ENCODE measurements around the gene CRYBG1. TPM values are rescaled to one million over a fixed set of nuclear protein-coding genes. Genes with fewer than 3 reads are reported as not detected.

CRYBG1 gene
- total RNA-seq, 1 experiment from 2014 or later: 2.9 TPM

GRCh38 chr6:106572436-106572835, 211.9 kb downstream of the CRYBG1 start:
- H3K9me3 ChIP-seq (ENCODE audit: low read depth, low read length, poor library complexity, severe bottlenecking): no peaks in the 10 kb centered on the region
- DNase-seq (ENCODE audit: low spot score): no peak
- H3K27me3 ChIP-seq (replicated peaks; ENCODE audit: insufficient read depth, low read depth, low read length, poor library complexity): no peaks in the 10 kb centered on the region
- H3K4me3 ChIP-seq (ENCODE audit: low read depth, low read length, poor library complexity, severe bottlenecking): no peak overlapping the region
- BruUV-seq (replicated peaks): no TSS peak
- no peaks in the 10 kb centered on the region for H3K4me1 ChIP-seq (ENCODE audit: insufficient read depth, low read length, poor library complexity, severe bottlenecking)
- ChIA-PET POLR2A (ENCODE audit: low non-redundant PET) (no interaction called here), CTCF (no interaction called here)
- no peak for TF ChIP-seq CTCF (conservative IDR thresholded peaks at IDR 0.05; ENCODE audit: low read depth, low read length)
- no peaks in the 10 kb centered on the region for H3K36me3 ChIP-seq (ENCODE audit: insufficient read depth, low read length, poor library complexity, severe bottlenecking)
- no peak overlapping the region for H3K27ac ChIP-seq (ENCODE audit: low read depth, low read length, poor library complexity, severe bottlenecking)
- intact Hi-C loops (cut with micrococcal nuclease; ENCODE audit: unreplicated experiment): loop anchor here (2.0 kb wide), 1 partner anchor 68 kb away; no protein-coding TSS in a partner anchor

- ChIA-PET POLR2A (ENCODE audit: low non-redundant PET) (no interaction called here), CTCF (no interaction called here)
- intact Hi-C loops (cut with micrococcal nuclease; ENCODE audit: unreplicated experiment): loop anchor here (2.0 kb wide), 1 partner anchor 68 kb away; no protein-coding TSS in a partner anchor
Observed at GRCh38 chr6:106572875-106573585, 212.5 kb downstream of the CRYBG1 start.

GRCh38 chr6:106574741-106575458, 214.4 kb downstream of the CRYBG1 start:
- Histone ChIP-seq H3K36me3 (ENCODE audit: insufficient read depth, low read length, poor library complexity, severe bottlenecking) (no peaks in the 10 kb centered on the region), H3K4me3 (ENCODE audit: low read depth, low read length, poor library complexity, severe bottlenecking) (no peak overlapping the region), H3K4me1 (ENCODE audit: insufficient read depth, low read length, poor library complexity, severe bottlenecking) (no peaks in the 10 kb centered on the region), H3K27ac (ENCODE audit: low read depth, low read length, poor library complexity, severe bottlenecking) (no peak overlapping the region), H3K9me3 (ENCODE audit: low read depth, low read length, poor library complexity, severe bottlenecking) (no peaks in the 10 kb centered on the region), H3K27me3 (replicated peaks; ENCODE audit: insufficient read depth, low read depth, low read length, poor library complexity) (no peaks in the 10 kb centered on the region)
- ChIA-PET POLR2A (ENCODE audit: low non-redundant PET) (no interaction called here), CTCF (no interaction called here)
- intact Hi-C loops (cut with micrococcal nuclease; ENCODE audit: unreplicated experiment): no loop called here
- DNase-seq (ENCODE audit: low spot score): no peak
- TF ChIP-seq CTCF (conservative IDR thresholded peaks at IDR 0.05; ENCODE audit: low read depth, low read length) (no peak), EZH2 (IDR thresholded peaks at IDR 0.05; ENCODE audit: borderline replicate concordance, low read depth, low read length, poor library complexity, severe bottlenecking) (no peak)
- BruUV-seq (replicated peaks): no TSS peak

More at GRCh38 chr6:106572875-106573585, 212.5 kb downstream of the CRYBG1 start:
- H3K36me3 ChIP-seq (ENCODE audit: insufficient read depth, low read length, poor library complexity, severe bottlenecking): no peaks in the 10 kb centered on the region
- TF ChIP-seq CTCF (conservative IDR thresholded peaks at IDR 0.05; ENCODE audit: low read depth, low read length) (no peak), EZH2 (IDR thresholded peaks at IDR 0.05; ENCODE audit: borderline replicate concordance, low read depth, low read length, poor library complexity, severe bottlenecking) (no peak)
- no peak for DNase-seq (ENCODE audit: low spot score)
- no TSS peak for BruUV-seq (replicated peaks)
- H3K4me3 ChIP-seq (ENCODE audit: low read depth, low read length, poor library complexity, severe bottlenecking): no peak overlapping the region
- no peaks in the 10 kb centered on the region for H3K9me3 ChIP-seq (ENCODE audit: low read depth, low read length, poor library complexity, severe bottlenecking)
- H3K27ac ChIP-seq (ENCODE audit: low read depth, low read length, poor library complexity, severe bottlenecking): no peak overlapping the region
- H3K4me1 ChIP-seq (ENCODE audit: insufficient read depth, low read length, poor library complexity, severe bottlenecking): no peaks in the 10 kb centered on the region
- no peaks in the 10 kb centered on the region for H3K27me3 ChIP-seq (replicated peaks; ENCODE audit: insufficient read depth, low read depth, low read length, poor library complexity)

Data from A673 (cell line).